Measurements from ENCODE around the gene PEX11B.
A peak's percentile ranks its signal among the peaks of the same experiment; 100 is the strongest.

The PEX11B gene

GRCh38 chr1:145908653-145909052 lies 9.9 kb downstream of the PEX11B start:
- DNase-seq (ENCODE audit: low spot score), result no peak

GRCh38 chr1:145906954-145907753 lies 11.4 kb downstream of the PEX11B start:
- no peak for DNase-seq (ENCODE audit: low spot score)

- DNase-seq (ENCODE audit: low spot score), result no peak
These were observed 17.1 kb downstream of the PEX11B start for GRCh38 chr1:145901312-145902021.

GRCh38 chr1:145898756-145899155 lies 19.8 kb downstream of the PEX11B start:
- no peak for DNase-seq (ENCODE audit: low spot score)

GRCh38 chr1:145897969-145898368 lies 20.5 kb downstream of the PEX11B start:
- no peak for DNase-seq (ENCODE audit: low spot score)

GRCh38 chr1:145895471-145895870 lies 23.0 kb downstream of the PEX11B start:
- DNase-seq (ENCODE audit: low spot score), result no peak

- DNase-seq (ENCODE audit: low spot score), result no peak
These were observed 25.0 kb downstream of the PEX11B start for GRCh38 chr1:145893306-145894055.

GRCh38 chr1:145892486-145893087 lies 25.9 kb downstream of the PEX11B start:
- DNase-seq (ENCODE audit: low spot score), result no peak

- peak; percentile 42 for DNase-seq (ENCODE audit: low spot score)
These were observed 26.7 kb downstream of the PEX11B start for GRCh38 chr1:145891587-145892485.

GRCh38 chr1:145891143-145891542 lies 27.4 kb downstream of the PEX11B start:
- DNase-seq (ENCODE audit: low spot score), result no peak

- no peak for DNase-seq (ENCODE audit: low spot score)
These were observed 28.8 kb downstream of the PEX11B start for GRCh38 chr1:145889722-145890121.

GRCh38 chr1:145887631-145888030 lies 30.9 kb downstream of the PEX11B start:
- DNase-seq (ENCODE audit: low spot score), result no peak

GRCh38 chr1:145886816-145887215 lies 31.7 kb downstream of the PEX11B start:
- DNase-seq (ENCODE audit: low spot score), result no peak

- DNase-seq (ENCODE audit: low spot score), result no peak
These were observed 32.1 kb downstream of the PEX11B start for GRCh38 chr1:145886390-145886789.

- peak; percentile 72 for DNase-seq (ENCODE audit: low spot score)
These were observed 32.7 kb downstream of the PEX11B start, which contains the start of gene ANKRD35 for GRCh38 chr1:145885738-145886287. ANKRD35 (minus strand) TSS chr1:145885866; CDS start chr1:145885758, 108 bp downstream.

- DNase-seq (ENCODE audit: low spot score), result no peak
These were observed 33.8 kb downstream of the PEX11B start for GRCh38 chr1:145884675-145885074.

GRCh38 chr1:145879775-145880174 lies 38.7 kb downstream of the PEX11B start:
- DNase-seq (ENCODE audit: low spot score), result no peak

GRCh38 chr1:145878724-145879123 lies 39.8 kb downstream of the PEX11B start:
- DNase-seq (ENCODE audit: low spot score), result no peak

- no peak for DNase-seq (ENCODE audit: low spot score)
These were observed 40.5 kb downstream of the PEX11B start for GRCh38 chr1:145877923-145878486.

- no peak for DNase-seq (ENCODE audit: low spot score)
These were observed 43.9 kb downstream of the PEX11B start for GRCh38 chr1:145874646-145875045.

All from activated CD4-positive, alpha-beta T cell treated with anti-CD3 and anti-CD28 coated beads, Interleukin-2, Interleukin-4, amounts not matched to agents 100 ng/mL and 50 ng/mL, durations not matched to agents 16 hours and 8 hours (primary cell).